Activated CD4-positive, alpha-beta T cell treated with anti-CD3 and anti-CD28 coated beads for 1 hour (primary cell): ENCODE measurements around the gene COMT.

Source experiments
- DNase-seq: peaks from one replicate; pipeline ENCODE4 v3.0.0-alpha.2; 2020

COMT gene

GRCh38 chr22:19984201-19984753 is 42.7 kb downstream of the COMT start:
- DNase-seq: no peak

GRCh38 chr22:19984851-19985811 is 43.6 kb downstream of the COMT start:
- no peak for DNase-seq

- no peak for DNase-seq
These were observed 44.4 kb downstream of the COMT start for GRCh38 chr22:19986011-19986409.

- DNase-seq: peak; percentile 37
These were observed 45.1 kb downstream of the COMT start for GRCh38 chr22:19986410-19987341.

- DNase-seq: no peak
These were observed 46.1 kb downstream of the COMT start for GRCh38 chr22:19987394-19988306.

- no peak for DNase-seq
These were observed 46.8 kb downstream of the COMT start for GRCh38 chr22:19988331-19988808.

- DNase-seq: no peak
These were observed 47.6 kb downstream of the COMT start for GRCh38 chr22:19988965-19989724.

GRCh38 chr22:19989725-19990067 is 48.1 kb downstream of the COMT start:
- no peak for DNase-seq

GRCh38 chr22:19990188-19990587 is 48.6 kb downstream of the COMT start:
- no peak for DNase-seq

GRCh38 chr22:19990609-19991394 is 49.2 kb downstream of the COMT start:
- DNase-seq: no peak

GRCh38 chr22:19991395-19991644 is 49.7 kb downstream of the COMT start:
- no peak for DNase-seq

GRCh38 chr22:19991645-19992451 is 50.3 kb downstream of the COMT start:
- DNase-seq: no peak

- no peak for DNase-seq
These were observed 50.9 kb downstream of the COMT start for GRCh38 chr22:19992481-19992911.

GRCh38 chr22:19992921-19993355 is 51.4 kb downstream of the COMT start:
- no peak for DNase-seq

- no peak for DNase-seq
These were observed 52.4 kb downstream of the COMT start for GRCh38 chr22:19993926-19994325.

- DNase-seq: no peak
These were observed 53.5 kb downstream of the COMT start for GRCh38 chr22:19994851-19995610.

GRCh38 chr22:19995611-19996339 is 54.2 kb downstream of the COMT start:
- DNase-seq: no peak

- DNase-seq: no peak
These were observed 55.3 kb downstream of the COMT start for GRCh38 chr22:19996694-19997384.
